NCI-H1694 treated with DMSO at 0.1 percent for 48 hours (cell line): Measurements from ENCODE around the gene LCE1C.

Experiments used
- DNase-seq: peaks from one replicate; lab custom pipeline; 2025; lab: John Stamatoyannopoulos, UW

Gene LCE1C

GRCh38 chr1:152806576-152806975 lies at the start of gene LCE1C:
LCE1C (minus strand) TSS chr1:152806651; CDS start chr1:152805478, 1,173 bp downstream.
- no peak for DNase-seq

- DNase-seq, result no peak
Measured at GRCh38 chr1:152855661-152856060, 49.2 kb upstream of the LCE1C start.

- no peak for DNase-seq
Measured at GRCh38 chr1:152842556-152842955, 36.1 kb upstream of the LCE1C start, which contains the start of gene LCE6A. LCE6A (plus strand) TSS chr1:152842856; CDS start chr1:152843521, 665 bp downstream.

- no peak for DNase-seq
Measured at GRCh38 chr1:152836870-152837269, 30.4 kb upstream of the LCE1C start.

- no peak for DNase-seq
Measured at GRCh38 chr1:152827173-152827572, 20.7 kb upstream of the LCE1C start, which contains the start of gene LCE1A. LCE1A (plus strand) TSS chr1:152827473; CDS start chr1:152827473, 0 bp downstream.

- no peak for DNase-seq
Measured at GRCh38 chr1:152824964-152825363, 18.5 kb upstream of the LCE1C start.

GRCh38 chr1:152823294-152823693 lies 16.8 kb upstream of the LCE1C start:
- DNase-seq, result no peak

GRCh38 chr1:152817309-152817708 lies 10.9 kb upstream of the LCE1C start:
- DNase-seq, result no peak

- no peak for DNase-seq
Measured at GRCh38 chr1:152811671-152812070, 5.2 kb upstream of the LCE1C start, which contains the start of gene LCE1B. LCE1B (plus strand) TSS chr1:152811971; CDS start chr1:152812447, 476 bp downstream.

- DNase-seq, result no peak
Measured at GRCh38 chr1:152811050-152811449, 4.6 kb upstream of the LCE1C start.

- no peak for DNase-seq
Measured at GRCh38 chr1:152801333-152801732, 5.1 kb downstream of the LCE1C start.

GRCh38 chr1:152796421-152796820 lies 10.0 kb downstream of the LCE1C start, which contains the start of gene LCE1D:
LCE1D (plus strand) TSS chr1:152796721; CDS start chr1:152797795, 1,074 bp downstream.
- no peak for DNase-seq

GRCh38 chr1:152795686-152796085 lies 10.8 kb downstream of the LCE1C start:
- no peak for DNase-seq

GRCh38 chr1:152786077-152786476 lies 20.4 kb downstream of the LCE1C start, which contains the start of gene LCE1E:
LCE1E (plus strand) TSS chr1:152786257; CDS start chr1:152787300, 1,043 bp downstream.
- no peak for DNase-seq

GRCh38 chr1:152783095-152783494 lies 23.4 kb downstream of the LCE1C start:
- no peak for DNase-seq

GRCh38 chr1:152777510-152778137 lies 28.8 kb downstream of the LCE1C start:
- peak; percentile 18 for DNase-seq

- DNase-seq, result no peak
Measured at GRCh38 chr1:152776361-152776760, 30.1 kb downstream of the LCE1C start.

- DNase-seq, result no peak
Measured at GRCh38 chr1:152774875-152775274, 31.6 kb downstream of the LCE1C start, which contains the start of gene LCE1F. LCE1F (plus strand) TSS chr1:152775140; CDS start chr1:152776372, 1,232 bp downstream.

GRCh38 chr1:152770411-152770810 lies 36.0 kb downstream of the LCE1C start:
- no peak for DNase-seq

- DNase-seq, result no peak
Measured at GRCh38 chr1:152768847-152769533, 37.5 kb downstream of the LCE1C start.

GRCh38 chr1:152761609-152762213 lies 44.7 kb downstream of the LCE1C start:
- no peak for DNase-seq

- DNase-seq, result no peak
Measured at GRCh38 chr1:152760551-152761190, 45.8 kb downstream of the LCE1C start.
